Urothelium cell line (cell line): Measurements from ENCODE around the gene JSRP1.

ENCODE experiments used
- DNase-seq: peaks from one replicate; pipeline ENCODE4 v3.0.0; 2011; ENCODE audit warnings: low spot score, mixed read lengths
- FAIRE-seq: peaks from 2 replicates; lab custom pipeline; 2011; peaks lifted over from hg19 to GRCh38; lab: Jason Lieb, UNC

Gene JSRP1

GRCh38 chr19:2255982-2256685 lies at the start of gene JSRP1:
TSS of gene JSRP1 (minus strand) at chr19:2256417. CDS start at chr19:2255314, 1,103 bp downstream.
- DNase-seq (no peak), FAIRE-seq (no peak)

GRCh38 chr19:2305452-2306280 lies 49.4 kb upstream of the JSRP1 start:
- FAIRE-seq (no peak), DNase-seq (no peak)

- no peak for DNase-seq
- FAIRE-seq = no peak
Observed at GRCh38 chr19:2303211-2303798, 47.1 kb upstream of the JSRP1 start.

GRCh38 chr19:2302319-2303210 lies 46.3 kb upstream of the JSRP1 start:
- no peak for DNase-seq
- no peak for FAIRE-seq

- FAIRE-seq (no peak), DNase-seq (no peak)
Observed at GRCh38 chr19:2300533-2300932, 44.3 kb upstream of the JSRP1 start.

- FAIRE-seq (no peak), DNase-seq (no peak)
Observed at GRCh38 chr19:2296141-2296540, 39.9 kb upstream of the JSRP1 start.

- FAIRE-seq = no peak
- no peak for DNase-seq
Observed at GRCh38 chr19:2294687-2295335, 38.6 kb upstream of the JSRP1 start.

- FAIRE-seq (no peak), DNase-seq (no peak)
Observed at GRCh38 chr19:2291185-2291751, 35.1 kb upstream of the JSRP1 start.

GRCh38 chr19:2290441-2291184 lies 34.4 kb upstream of the JSRP1 start:
- FAIRE-seq (no peak), DNase-seq (no peak)

- FAIRE-seq (no peak), DNase-seq (no peak)
Observed at GRCh38 chr19:2289714-2290435, 33.7 kb upstream of the JSRP1 start.

GRCh38 chr19:2288818-2289713 lies 32.8 kb upstream of the JSRP1 start:
- DNase-seq (no peak), FAIRE-seq (no peak)

- FAIRE-seq = no peak
Observed at GRCh38 chr19:2288338-2288817, 32.2 kb upstream of the JSRP1 start.

GRCh38 chr19:2287585-2288337 lies 31.5 kb upstream of the JSRP1 start:
- no peak for FAIRE-seq
- DNase-seq = no peak

More at GRCh38 chr19:2288338-2288817, 32.2 kb upstream of the JSRP1 start:
- DNase-seq = no peak

GRCh38 chr19:2286402-2287140 lies 30.4 kb upstream of the JSRP1 start:
- DNase-seq = no peak
- FAIRE-seq = no peak

- DNase-seq (no peak), FAIRE-seq (no peak)
Observed at GRCh38 chr19:2283835-2284507, 27.8 kb upstream of the JSRP1 start.

GRCh38 chr19:2282862-2283237 lies 26.6 kb upstream of the JSRP1 start:
- DNase-seq = no peak
- FAIRE-seq = no peak
